Lung microvascular endothelial cell (primary cell): ENCODE measurements around the gene SPTLC3. TPM values are rescaled to one million over a fixed set of nuclear protein-coding genes. Genes with fewer than 3 reads are reported as not detected.

Experiments
- DNase-seq, 2 donors: peaks; one replicate each; pipeline versions ENCODE4 v3.0.0 to v3.0.0-alpha.2; 2010; ENCODE audit warnings: low read depth in 2 of 2
- total RNA-seq: library from RNA; depleted of rRNA; stranded (reverse); fragments of >200 nt; gene quantifications from 2 replicates; pipeline ENCODE4 v1.2.1, GENCODE V29; 2014

The SPTLC3 gene
- total RNA-seq, 1 donor from 2014 or later: under 0.01 TPM

DNA sequence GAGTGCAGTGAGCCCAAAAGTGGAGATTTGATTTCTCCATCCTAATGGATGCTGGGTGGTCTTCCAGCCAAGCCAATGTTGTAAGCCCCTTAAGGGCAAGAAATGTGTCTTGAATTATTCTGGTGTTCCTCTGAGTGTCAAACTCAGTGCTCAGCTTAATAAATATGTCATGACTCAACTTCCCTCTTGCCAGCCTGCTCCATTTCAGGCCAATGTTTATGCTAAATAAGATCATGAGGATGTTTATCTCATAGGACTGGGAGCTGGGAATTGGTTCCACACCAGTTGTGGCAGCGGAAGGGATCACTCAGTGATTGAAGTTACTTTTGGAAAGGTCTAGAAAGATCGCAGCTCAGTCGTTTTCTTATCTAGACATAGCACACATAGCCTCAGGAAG is 121.9 kb downstream of the SPTLC3 start:
- peak in 1 of 2 donors; percentile 33 for DNase-seq

- DNase-seq: no peak
These were observed 122.9 kb downstream of the SPTLC3 start for GRCh38 chr20:13131688-13132087.

DNA sequence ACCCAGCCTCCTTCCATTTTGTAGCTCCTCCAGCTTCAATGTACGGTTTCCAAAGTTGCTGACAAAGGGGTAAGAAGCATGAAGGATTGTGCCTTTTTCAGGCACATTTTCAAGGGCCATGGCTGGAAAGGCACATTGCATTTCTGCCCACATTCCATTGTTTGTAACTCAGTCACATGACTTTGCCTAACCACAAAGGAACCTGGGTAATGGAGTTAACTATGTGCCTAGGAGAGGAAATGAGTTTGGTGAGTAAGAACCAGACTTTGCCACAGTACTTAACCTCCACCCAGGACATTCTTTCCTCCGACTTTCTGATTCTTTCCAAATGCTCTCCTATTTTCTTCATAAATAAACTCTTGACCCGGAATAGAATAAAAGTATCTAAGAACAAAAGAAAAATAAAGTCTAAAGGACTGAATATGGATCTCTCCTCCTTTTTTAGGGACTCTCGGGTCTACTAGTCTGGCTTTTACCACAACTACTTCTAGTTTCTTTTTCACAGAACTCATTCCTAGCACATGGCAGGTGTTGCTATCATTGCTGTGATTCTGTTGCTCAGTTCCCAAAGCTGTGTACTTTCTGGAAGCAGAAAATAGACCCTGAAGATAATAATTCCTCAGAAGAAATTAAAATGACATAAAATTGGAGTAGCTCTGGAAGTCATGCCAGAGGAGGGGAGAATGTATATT is 130.8 kb downstream of the SPTLC3 start:
- DNase-seq: no peak

GRCh38 chr20:13140201-13140600 is 131.4 kb downstream of the SPTLC3 start:
- DNase-seq: no peak

GRCh38 chr20:13140775-13141174 is 132.0 kb downstream of the SPTLC3 start:
- DNase-seq: no peak

DNA sequence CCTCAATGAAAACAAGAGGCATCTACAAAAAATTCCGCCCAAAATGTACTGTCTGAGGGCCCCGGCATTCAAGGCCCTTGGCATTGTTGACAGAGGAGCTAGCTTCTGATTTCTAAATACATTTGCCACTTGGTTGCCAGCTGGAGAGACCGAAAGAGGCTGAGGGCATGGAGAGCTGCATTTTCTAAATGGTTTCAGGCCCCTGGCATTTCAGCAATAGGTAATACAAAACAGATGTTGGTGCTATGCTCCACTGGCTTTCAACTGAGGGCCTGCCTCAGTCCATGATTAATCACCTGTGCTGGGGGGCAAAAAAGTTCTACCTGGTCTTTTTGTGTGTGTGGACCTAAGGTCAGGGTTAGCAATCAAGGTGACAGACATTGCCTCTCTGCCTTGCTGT is 132.8 kb downstream of the SPTLC3 start:
- no peak for DNase-seq

GRCh38 chr20:13142143-13142542 is 133.4 kb downstream of the SPTLC3 start:
- peak in 1 of 2 donors; percentile 3 for DNase-seq

DNA sequence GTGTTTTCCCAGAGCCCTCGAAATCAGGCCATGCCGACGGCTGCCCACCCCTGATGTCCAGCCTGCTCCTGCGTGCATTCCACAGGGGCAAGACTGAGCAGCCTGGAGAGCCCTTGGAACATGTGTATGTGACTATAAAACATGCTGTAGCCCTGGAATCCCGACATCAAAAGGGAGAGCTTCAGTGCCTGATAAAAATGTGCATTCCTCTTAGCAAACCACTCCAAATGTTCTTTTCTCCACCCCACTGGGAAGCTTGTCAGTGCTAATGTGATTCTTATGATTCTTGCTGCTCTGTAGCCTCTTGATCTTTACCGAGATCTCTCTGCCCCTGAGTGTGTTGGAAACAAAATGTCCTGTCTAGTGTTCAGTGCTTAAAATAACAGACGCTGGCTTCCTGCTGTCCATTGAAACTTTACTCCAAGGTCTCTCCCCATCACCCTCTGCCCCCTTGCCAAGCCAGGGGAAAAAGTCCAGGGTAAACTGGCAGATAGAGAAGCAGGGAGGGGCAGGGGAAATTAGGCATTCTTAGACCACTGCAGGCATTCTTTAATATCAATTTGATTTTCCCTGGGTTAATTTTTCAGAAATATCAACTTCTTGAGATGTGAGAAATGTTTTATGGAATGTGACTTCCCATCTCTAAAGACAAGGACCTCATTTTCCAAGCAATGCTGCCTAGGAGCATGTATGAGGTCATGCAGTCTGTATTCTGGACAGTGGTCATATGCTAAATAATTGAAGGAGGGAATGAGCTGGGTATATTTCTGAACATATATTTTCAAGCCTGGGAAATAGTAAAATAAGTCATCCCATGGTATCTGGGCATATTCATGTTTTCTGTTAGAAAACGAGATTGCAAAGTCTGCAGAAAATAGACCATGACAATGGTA is 138.5 kb downstream of the SPTLC3 start:
- no peak for DNase-seq

DNA sequence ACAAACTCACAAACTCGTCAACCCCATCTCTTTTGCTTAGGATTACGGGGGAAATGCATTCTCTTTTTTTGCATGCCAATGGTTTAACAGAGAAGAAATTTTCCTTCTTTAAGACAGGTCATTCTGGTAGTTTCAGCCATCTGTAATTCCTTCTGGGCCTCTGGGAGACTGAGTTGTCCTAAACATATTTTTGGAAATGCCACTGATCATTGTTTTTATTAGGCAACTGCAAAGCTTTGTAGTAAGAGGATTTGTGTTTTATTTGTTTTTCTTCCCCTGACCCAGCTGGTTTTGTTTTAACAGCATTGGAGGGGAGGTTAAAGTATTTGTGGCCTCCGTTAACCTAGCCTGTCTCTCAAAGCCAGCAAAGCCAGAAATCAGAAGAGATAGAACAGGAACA is 139.2 kb downstream of the SPTLC3 start:
- DNase-seq: no peak

- DNase-seq: no peak
These were observed 139.6 kb downstream of the SPTLC3 start for GRCh38 chr20:13148402-13148801.

GRCh38 chr20:13148961-13149360 is 140.2 kb downstream of the SPTLC3 start:
- DNase-seq: no peak

GRCh38 chr20:13149371-13150105 is 140.8 kb downstream of the SPTLC3 start:
- no peak for DNase-seq

- peak in 1 of 2 donors; percentile 1 for DNase-seq
These were observed 149.6 kb downstream of the SPTLC3 start for GRCh38 chr20:13158369-13158768.

DNA sequence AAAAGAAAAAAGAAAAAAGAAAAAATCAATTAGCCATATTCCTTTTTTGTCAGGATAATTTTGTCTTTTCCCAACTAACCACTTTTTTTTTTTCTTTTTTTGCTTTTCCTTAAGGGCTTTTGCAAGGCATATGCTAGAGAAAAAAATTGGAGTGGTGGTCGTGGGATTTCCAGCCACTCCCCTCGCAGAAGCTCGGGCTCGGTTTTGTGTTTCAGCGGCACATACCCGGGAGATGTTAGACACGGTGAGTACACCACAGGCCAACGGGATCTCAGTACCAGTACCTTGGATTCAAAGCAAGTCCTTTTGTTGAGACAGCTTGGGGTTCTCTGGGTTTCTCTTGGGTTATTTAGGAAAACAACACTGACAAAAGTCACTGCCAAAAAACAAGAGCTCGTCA is 151.1 kb downstream of the SPTLC3 start:
- no peak for DNase-seq

GRCh38 chr20:13165203-13165602 is 156.4 kb downstream of the SPTLC3 start:
- DNase-seq: no peak

DNA sequence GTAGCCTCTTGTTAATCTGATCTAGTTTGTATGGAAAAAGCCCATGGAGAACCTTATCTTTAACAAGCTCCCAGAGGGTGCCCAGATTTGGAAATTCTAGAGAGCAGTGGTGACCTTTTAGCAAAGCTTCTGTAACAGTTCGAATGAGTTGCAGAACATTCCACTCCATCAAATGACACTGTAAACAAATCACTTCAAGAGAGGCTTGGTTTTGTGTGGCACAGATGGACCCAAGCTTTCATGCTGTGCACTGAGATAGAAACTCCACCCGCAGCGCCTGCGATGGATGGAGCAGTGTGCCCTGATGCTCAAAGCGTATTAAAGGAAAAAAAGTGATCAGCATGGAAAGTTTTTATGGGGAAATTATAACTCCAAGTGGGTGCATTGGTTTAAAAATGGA is 157.2 kb downstream of the SPTLC3 start:
- DNase-seq: no peak

DNA sequence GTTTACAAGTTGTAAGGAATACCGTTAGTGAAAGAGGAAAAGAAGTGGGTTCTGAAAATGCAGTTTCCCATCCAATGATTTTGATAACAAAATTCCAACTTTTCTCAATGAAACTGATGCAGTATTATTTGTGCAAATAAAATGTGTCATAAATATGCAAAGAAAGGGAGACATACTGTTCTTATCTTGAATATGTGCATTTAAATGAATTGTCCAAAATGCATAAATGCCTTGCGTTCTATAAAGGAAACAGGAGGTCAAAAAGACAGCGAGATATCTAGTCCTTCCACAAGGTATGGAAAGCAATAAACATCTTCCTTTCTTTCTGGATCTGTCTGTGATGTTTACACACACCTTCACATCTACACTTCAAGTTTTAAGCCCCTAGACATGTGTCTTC is 157.7 kb downstream of the SPTLC3 start:
- no peak for DNase-seq

- DNase-seq: no peak
These were observed 160.3 kb downstream of the SPTLC3 start for GRCh38 chr20:13169086-13169485.

- DNase-seq: no peak
These were observed 162.0 kb downstream of the SPTLC3 start for GRCh38 chr20:13170771-13171170.

- DNase-seq: no peak
These were observed 164.4 kb downstream of the SPTLC3 start for GRCh38 chr20:13173201-13173600.

- no peak for DNase-seq
These were observed 165.6 kb downstream of the SPTLC3 start for GRCh38 chr20:13174402-13174801.
